ENCODE results near the gene ULBP1.

DNA sequence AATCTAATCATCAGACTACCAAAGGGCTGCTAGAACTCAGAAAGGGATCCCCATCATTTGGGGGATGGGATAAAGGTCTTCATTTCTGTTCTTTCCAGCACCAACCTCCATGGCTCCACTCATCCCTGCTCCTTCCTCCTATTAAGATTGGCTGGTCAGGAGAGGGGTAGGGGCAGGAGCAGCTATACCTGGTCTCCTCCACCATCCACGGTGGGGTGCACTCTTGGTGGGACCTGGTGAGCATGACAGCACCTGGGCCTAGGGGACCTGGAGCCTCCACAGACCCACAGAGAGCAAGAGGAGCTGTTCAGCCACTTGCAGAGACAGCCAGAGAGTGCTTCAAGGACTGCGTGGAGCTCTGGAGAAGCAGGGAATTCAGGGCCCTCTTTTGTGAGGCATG, 28.1 kb upstream of the ULBP1 start:
- no peak for TF ChIP-seq POLR2A (IDR thresholded peaks at IDR 0.05)
- TF ChIP-seq, protein P1, sequence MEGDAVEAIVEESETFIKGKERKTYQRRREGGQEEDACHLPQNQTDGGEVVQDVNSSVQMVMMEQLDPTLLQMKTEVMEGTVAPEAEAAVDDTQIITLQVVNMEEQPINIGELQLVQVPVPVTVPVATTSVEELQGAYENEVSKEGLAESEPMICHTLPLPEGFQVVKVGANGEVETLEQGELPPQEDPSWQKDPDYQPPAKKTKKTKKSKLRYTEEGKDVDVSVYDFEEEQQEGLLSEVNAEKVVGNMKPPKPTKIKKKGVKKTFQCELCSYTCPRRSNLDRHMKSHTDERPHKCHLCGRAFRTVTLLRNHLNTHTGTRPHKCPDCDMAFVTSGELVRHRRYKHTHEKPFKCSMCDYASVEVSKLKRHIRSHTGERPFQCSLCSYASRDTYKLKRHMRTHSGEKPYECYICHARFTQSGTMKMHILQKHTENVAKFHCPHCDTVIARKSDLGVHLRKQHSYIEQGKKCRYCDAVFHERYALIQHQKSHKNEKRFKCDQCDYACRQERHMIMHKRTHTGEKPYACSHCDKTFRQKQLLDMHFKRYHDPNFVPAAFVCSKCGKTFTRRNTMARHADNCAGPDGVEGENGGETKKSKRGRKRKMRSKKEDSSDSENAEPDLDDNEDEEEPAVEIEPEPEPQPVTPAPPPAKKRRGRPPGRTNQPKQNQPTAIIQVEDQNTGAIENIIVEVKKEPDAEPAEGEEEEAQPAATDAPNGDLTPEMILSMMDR (IDR thresholded peaks at IDR 0.05) = no peak

All from testis (tissue), 2 donors.